Heart left ventricle (tissue), 16 donors: ENCODE results near the gene ACE2. TPM values are rescaled to one million over a fixed set of nuclear protein-coding genes. Genes with fewer than 3 reads are reported as not detected.
A peak's percentile ranks its signal among the peaks of the same experiment; 100 is the strongest.

Source experiments
- ATAC-seq, 4 donors: fragments of 200-7000 bp; cut with Tn5 transposase; one replicate each; pipeline ENCODE4 v1.9.1; 2020 to 2022; ENCODE audit warnings: moderate library complexity in 4 of 4, mild to moderate bottlenecking in 3 of 4, moderate number of reproducible peaks in 1 of 4
- DNase-seq, 5 donors: peaks; one replicate each; pipeline ENCODE4 v3.0.0-alpha.2; 2020
- H3K27ac ChIP-seq, 12 donors: fragments of 200-600 bp; sonication (generic) in 4 of 12; one replicate each; pipeline versions ENCODE4 v1.5.0 to v1.8.0; 2016 to 2022; ENCODE audit warnings: mild to moderate bottlenecking in 2 of 12
- H3K27me3 ChIP-seq, 9 donors: fragments of 200-600 bp; sonication (generic) in 2 of 9; one replicate each; pipeline versions ENCODE4 v1.5.1 to v1.8.0; 2016 to 2022; ENCODE audit warnings: mild to moderate bottlenecking in 3 of 9
- H3K36me3 ChIP-seq, 9 donors: fragments of 200-600 bp; sonication (generic) in 2 of 9; one replicate each; pipeline versions ENCODE4 v1.5.0 to v1.8.0; 2018 to 2022; ENCODE audit warnings: mild to moderate bottlenecking in 2 of 9
- H3K4me1 ChIP-seq, 12 donors: fragments of 200-600 bp; sonication (generic) in 4 of 12; one replicate each; pipeline versions ENCODE4 v1.5.0 to v1.8.0; 2016 to 2022; ENCODE audit warnings: mild to moderate bottlenecking in 3 of 12
- H3K4me3 ChIP-seq, 12 donors: fragments of 200-600 bp; sonication (generic) in 4 of 12; one replicate each; pipeline versions ENCODE4 v1.5.0 to v1.8.0; 2017 to 2022; ENCODE audit warnings: mild to moderate bottlenecking in 9 of 12, moderate library complexity in 4 of 12
- H3K9me3 ChIP-seq, 12 donors: fragments of 200-600 bp; sonication (generic) in 4 of 12; one replicate each; pipeline versions ENCODE4 v1.5.0 to v1.8.0; 2016 to 2022; ENCODE audit warnings: mild to moderate bottlenecking in 1 of 12
- CTCF ChIP-seq, 12 donors: fragments of 200-600 bp; sonication (generic) in 4 of 12; IDR thresholded peaks; one replicate each; pipeline versions ENCODE4 v1.5.0 to v1.8.0; 2018 to 2022; ENCODE audit warnings: antibody characterized with exemption in 12 of 12, mild to moderate bottlenecking in 5 of 12
- POLR2A ChIP-seq, 2 donors: fragments of 450-650 bp; IDR thresholded peaks; one replicate each; pipeline ENCODE4 v1.6.1; 2017; ENCODE audit warnings: antibody characterized with exemption in 2 of 2, mild to moderate bottlenecking in 2 of 2, moderate library complexity in 2 of 2
- WGBS, 4 donors: extraction: QIAGEN DNeasy Blood & Tissue Kit in 2 of 4; methylation state at CpG; one replicate each; pipeline versions ENCODE4 v1.1.5 to v1.1.7; 2013 to 2018; 5-methylcytosine and 5-hydroxymethylcytosine counted together
- intact Hi-C, 10 donors: fragments of 100-400 bp; cut with DNase I; formaldehyde crosslinking; loops; one replicate each; pipeline versions ENCODE4 v1.11.1 to v1.14.2; 2022
- polyA plus RNA-seq, 2 donors: library from polyadenylated mRNA; stranded (reverse); fragments of 200-250 nt; gene quantifications; one replicate each; pipeline ENCODE4 v1.2.3, GENCODE V29; 2013
- total RNA-seq, 9 donors: library from RNA; depleted of rRNA in 2 of 9; stranded (reverse); fragments of >200 nt in 2 of 9; fragmentation: NEBNext Ultra II Directional in 3 of 9; extraction: Animal tissue kit (Norgen Biotek cat#: 25700) in 3 of 9; gene quantifications; one replicate each; pipeline versions ENCODE4 v1.1.0 to v1.2.4, GENCODE V29; 2016 to 2023
- donor health status: ischemic (EF 13 %, LVEDD 7.1; RV severe dilation, severe dysfunction).
- donor health status: healthy with polysubstance abuse.
- donor health status: DM: no; HTN: yes; CAD: no.
- donor health status: DM: no; HTN: no; CAD: no.
- donor health status: ischemic (EF 25% LVEDD 6.9; RV normal size, moderate dysfunction).
- donor health status: ischemic (EF 25% LVEDD 5.7; RV mildly dilated, moderate dysfunction).
- donor health status: healthy.
- donor health status: DM: yes; HTN: yes; CAD: no.
- donor health status: ischemic (EF 35%, LVEDD 5.7; RV mildly dilated, moderate dysfunction).
- donor health status: nonischemic (EF 11% LVEDD 7.7; RV severe dilation, severe dysfunction).
- donor health status: DM: yes; HTN: yes; CAD: no.
- donor health status: PGD.
- donor health status: ischemic (EF 29% LVEDD 5.4; RV normal size, mild dysfunction).
- donor health status: nonischemic (EF 23%, LVEDD 6.1; RV moderate dilation, normal function).

ACE2 gene
- total and polyA plus RNA-seq, 11 donors = 5.0 to 59.4 (median 19.9) TPM

DNA sequence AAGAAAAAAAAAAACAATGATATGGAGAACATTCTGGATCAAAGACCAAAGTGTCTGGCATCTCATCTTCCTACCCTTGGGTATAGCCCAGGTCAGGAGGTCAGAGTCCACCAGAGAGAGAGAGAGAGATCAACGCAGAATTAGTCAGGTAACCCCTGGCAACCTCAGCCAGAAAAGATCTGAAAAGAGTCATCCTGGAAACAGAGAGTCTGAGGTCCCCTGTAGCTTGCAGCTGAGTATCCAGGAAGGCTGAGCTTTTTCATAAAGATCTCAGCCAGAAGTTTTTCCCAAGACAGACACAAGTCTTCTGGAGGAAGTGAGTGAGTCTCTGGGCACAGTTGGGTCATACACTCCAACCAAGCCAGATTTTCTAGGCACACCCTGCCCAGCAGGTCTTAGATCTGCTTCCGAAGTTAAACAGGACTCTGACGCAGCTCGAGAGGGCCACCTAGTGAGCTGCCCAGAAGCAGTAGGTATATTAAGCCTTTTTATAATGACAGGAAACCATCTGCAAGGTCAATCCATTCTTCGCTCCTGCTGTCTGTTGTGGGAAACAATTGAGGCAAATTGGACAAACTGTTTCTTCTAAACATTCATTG, 35.7 kb downstream of the ACE2 start:
- intact Hi-C loops = loop anchor here (1.0 to 10.0 kb wide), 9 partner anchors 66 to 220 kb away; partner anchors contain the start of gene PIR (in 3 of the 10)
- DNase-seq = peak; percentile 33 to 54 (median 52)
- H3K4me3 ChIP-seq = no peak overlapping the region
- no peaks in the 10 kb centered on the region for H3K9me3 ChIP-seq
- TF ChIP-seq POLR2A (IDR thresholded peaks at IDR 0.05) (no peak), CTCF (IDR thresholded peaks at IDR 0.05) (peak; percentile 29 to 67 (median 57))
- H3K27ac ChIP-seq = no peak overlapping the region
- peaks cover 0 to 10% (median 0%) of the 10 kb centered on the region in 12 donors for H3K4me1 ChIP-seq
- H3K36me3 ChIP-seq = peaks cover 0 to 17% (median 0%) of the 10 kb centered on the region in 9 donors
- 15 to 20% (median 17%) methylated on average over 5 of the region's 5 CpGs for WGBS, 4 donors
- peaks cover 0 to 64% (median 0%) of the 10 kb centered on the region in 9 donors for H3K27me3 ChIP-seq
- ATAC-seq = peak; percentile 58 to 95 (median 92)

GRCh38 chrX:15563056-15563455, 37.7 kb downstream of the ACE2 start:
- H3K36me3 ChIP-seq = peaks cover 0 to 13% (median 0%) of the 10 kb centered on the region in 9 donors
- H3K27me3 ChIP-seq = peaks cover 0 to 62% (median 0%) of the 10 kb centered on the region in 9 donors
- intact Hi-C loops = loop anchor here in 8 of 10 donors (5.0 to 10.0 kb wide), 4 partner anchors 66 to 218 kb away; partner anchors contain the start of gene PIR (in 1 of the 8)
- WGBS, 4 donors = 75 to 86% (median 76%) methylated on average over 7 of the region's 7 CpGs
- H3K4me3 ChIP-seq = no peak overlapping the region
- H3K4me1 ChIP-seq = peaks cover 0 to 10% (median 0%) of the 10 kb centered on the region in 12 donors
- H3K27ac ChIP-seq = no peak overlapping the region
- ATAC-seq = no peak
- no peak for DNase-seq
- no peaks in the 10 kb centered on the region for H3K9me3 ChIP-seq
- TF ChIP-seq POLR2A (IDR thresholded peaks at IDR 0.05) (no peak), CTCF (IDR thresholded peaks at IDR 0.05) (no peak)

DNA sequence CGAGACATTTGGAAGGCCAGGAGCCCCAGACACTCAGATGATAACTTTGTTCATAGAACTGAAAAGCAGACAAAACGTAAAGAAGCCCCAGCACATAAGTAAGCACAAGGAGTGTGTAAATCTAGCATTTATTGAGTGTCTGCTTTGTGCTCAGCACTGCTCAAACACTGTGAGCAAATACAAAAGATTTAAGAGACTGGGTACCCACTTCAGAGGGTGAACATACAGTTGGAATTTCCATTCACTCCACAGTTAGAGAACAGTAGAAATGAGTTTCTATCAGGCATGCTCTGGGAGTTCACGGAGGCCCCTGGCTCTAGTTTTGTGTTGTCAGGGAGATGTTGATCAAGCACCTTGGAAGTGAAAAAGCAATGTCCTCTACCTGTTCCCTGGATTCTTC, 39.8 kb downstream of the ACE2 start:
- H3K9me3 ChIP-seq = no peaks in the 10 kb centered on the region
- peaks cover 0 to 54% (median 0%) of the 10 kb centered on the region in 9 donors for H3K27me3 ChIP-seq
- H3K4me1 ChIP-seq = peaks cover 0 to 10% (median 0%) of the 10 kb centered on the region in 12 donors
- no peak overlapping the region for H3K4me3 ChIP-seq
- intact Hi-C loops = loop anchor here in 8 of 10 donors (5.0 to 10.0 kb wide), 4 partner anchors 64 to 216 kb away; partner anchors contain the start of gene PIR (in 1 of the 8)
- peaks cover 0 to 13% (median 0%) of the 10 kb centered on the region in 9 donors for H3K36me3 ChIP-seq
- no peak overlapping the region for H3K27ac ChIP-seq
- ATAC-seq (no peak), DNase-seq (no peak)
- TF ChIP-seq CTCF (IDR thresholded peaks at IDR 0.05) = no peak
- no peak for TF ChIP-seq POLR2A (IDR thresholded peaks at IDR 0.05)
- 62 to 91% (median 79%) methylated on average over 3 of the region's 3 CpGs for WGBS, 4 donors

- TF ChIP-seq POLR2A (IDR thresholded peaks at IDR 0.05) (no peak), CTCF (IDR thresholded peaks at IDR 0.05) (no peak)
- Histone ChIP-seq H3K4me3 (no peak overlapping the region), H3K27ac (no peak overlapping the region), H3K36me3 (peaks cover 0 to 13% (median 0%) of the 10 kb centered on the region in 9 donors), H3K4me1 (no peaks in the 10 kb centered on the region), H3K9me3 (no peaks in the 10 kb centered on the region), H3K27me3 (peaks cover 0 to 55% (median 0%) of the 10 kb centered on the region in 9 donors)
- 78 to 98% (median 90%) methylated on average over 3 of the region's 3 CpGs for WGBS, 4 donors
- DNase-seq (no peak), ATAC-seq (no peak)
- intact Hi-C loops = no loop called here
These were observed 41.5 kb downstream of the ACE2 start for GRCh38 chrX:15559227-15559626.
